Measurements from ENCODE around the gene MBD2.

- TF ChIP-seq CTCF (conservative IDR thresholded peaks at IDR 0.05; ENCODE audit: low read length): no peak
- TF ChIP-seq EZH2phosphoT487 (IDR thresholded peaks at IDR 0.05; ENCODE audit: borderline replicate concordance, low read depth, low read length): no peak
Measured at GRCh38 chr18:54109131-54109683, 115.3 kb downstream of the MBD2 start.
